ENCODE measurements around the gene FAM184A.

DNA sequence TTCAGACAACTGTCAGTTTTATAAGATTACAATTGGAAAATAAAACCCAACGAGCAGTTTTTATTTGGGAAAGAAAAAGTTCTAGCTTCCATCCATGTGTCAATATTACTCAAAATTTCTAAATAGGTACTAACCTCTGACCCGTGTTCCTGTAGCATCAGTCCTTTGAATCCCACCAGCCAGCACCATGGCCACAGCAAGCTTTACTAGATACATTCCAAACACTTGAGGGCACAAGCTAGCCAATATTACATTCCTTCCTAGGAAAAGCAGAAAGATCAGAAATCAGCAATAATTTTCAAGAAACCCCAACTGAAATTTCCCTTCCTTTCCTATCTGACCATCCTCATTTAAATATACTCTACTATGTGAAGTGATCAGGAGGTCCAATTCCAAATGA lies 165.3 kb downstream of the FAM184A start:
- TF ChIP-seq CTCF (IDR thresholded peaks at IDR 0.05) (no peak; the same call in 1 of the 2 replicates), POLR2AphosphoS5 (IDR thresholded peaks at IDR 0.05; ENCODE audit: low read depth, low read length) (no peak), TCF7L2 (IDR thresholded peaks at IDR 0.05; ENCODE audit: low read depth, low read length) (no peak), SIN3A (IDR thresholded peaks at IDR 0.05; ENCODE audit: borderline replicate concordance, insufficient read depth, low read depth, low read length) (no peak)
- TF ChIP-seq, protein P1, sequence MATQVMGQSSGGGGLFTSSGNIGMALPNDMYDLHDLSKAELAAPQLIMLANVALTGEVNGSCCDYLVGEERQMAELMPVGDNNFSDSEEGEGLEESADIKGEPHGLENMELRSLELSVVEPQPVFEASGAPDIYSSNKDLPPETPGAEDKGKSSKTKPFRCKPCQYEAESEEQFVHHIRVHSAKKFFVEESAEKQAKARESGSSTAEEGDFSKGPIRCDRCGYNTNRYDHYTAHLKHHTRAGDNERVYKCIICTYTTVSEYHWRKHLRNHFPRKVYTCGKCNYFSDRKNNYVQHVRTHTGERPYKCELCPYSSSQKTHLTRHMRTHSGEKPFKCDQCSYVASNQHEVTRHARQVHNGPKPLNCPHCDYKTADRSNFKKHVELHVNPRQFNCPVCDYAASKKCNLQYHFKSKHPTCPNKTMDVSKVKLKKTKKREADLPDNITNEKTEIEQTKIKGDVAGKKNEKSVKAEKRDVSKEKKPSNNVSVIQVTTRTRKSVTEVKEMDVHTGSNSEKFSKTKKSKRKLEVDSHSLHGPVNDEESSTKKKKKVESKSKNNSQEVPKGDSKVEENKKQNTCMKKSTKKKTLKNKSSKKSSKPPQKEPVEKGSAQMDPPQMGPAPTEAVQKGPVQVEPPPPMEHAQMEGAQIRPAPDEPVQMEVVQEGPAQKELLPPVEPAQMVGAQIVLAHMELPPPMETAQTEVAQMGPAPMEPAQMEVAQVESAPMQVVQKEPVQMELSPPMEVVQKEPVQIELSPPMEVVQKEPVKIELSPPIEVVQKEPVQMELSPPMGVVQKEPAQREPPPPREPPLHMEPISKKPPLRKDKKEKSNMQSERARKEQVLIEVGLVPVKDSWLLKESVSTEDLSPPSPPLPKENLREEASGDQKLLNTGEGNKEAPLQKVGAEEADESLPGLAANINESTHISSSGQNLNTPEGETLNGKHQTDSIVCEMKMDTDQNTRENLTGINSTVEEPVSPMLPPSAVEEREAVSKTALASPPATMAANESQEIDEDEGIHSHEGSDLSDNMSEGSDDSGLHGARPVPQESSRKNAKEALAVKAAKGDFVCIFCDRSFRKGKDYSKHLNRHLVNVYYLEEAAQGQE (IDR thresholded peaks at IDR 0.05; ENCODE audit: insufficient read depth in 1 of 2, low read depth in 2 of 2, low read length in 1 of 2) = no peak
